GM18909 (cell line): ENCODE results near the gene PRM1.
A peak's percentile ranks its signal among the peaks of the same experiment; 100 is the strongest.

ENCODE experiments used
- ATAC-seq: cut with Tn5 transposase; IDR thresholded peaks from one replicate; pipeline ENCODE4 v1.9.1; 2021; ENCODE audit warnings: mild to moderate bottlenecking; ENCODE audit not compliant: unreplicated experiment, poor library complexity

PRM1 gene

DNA sequence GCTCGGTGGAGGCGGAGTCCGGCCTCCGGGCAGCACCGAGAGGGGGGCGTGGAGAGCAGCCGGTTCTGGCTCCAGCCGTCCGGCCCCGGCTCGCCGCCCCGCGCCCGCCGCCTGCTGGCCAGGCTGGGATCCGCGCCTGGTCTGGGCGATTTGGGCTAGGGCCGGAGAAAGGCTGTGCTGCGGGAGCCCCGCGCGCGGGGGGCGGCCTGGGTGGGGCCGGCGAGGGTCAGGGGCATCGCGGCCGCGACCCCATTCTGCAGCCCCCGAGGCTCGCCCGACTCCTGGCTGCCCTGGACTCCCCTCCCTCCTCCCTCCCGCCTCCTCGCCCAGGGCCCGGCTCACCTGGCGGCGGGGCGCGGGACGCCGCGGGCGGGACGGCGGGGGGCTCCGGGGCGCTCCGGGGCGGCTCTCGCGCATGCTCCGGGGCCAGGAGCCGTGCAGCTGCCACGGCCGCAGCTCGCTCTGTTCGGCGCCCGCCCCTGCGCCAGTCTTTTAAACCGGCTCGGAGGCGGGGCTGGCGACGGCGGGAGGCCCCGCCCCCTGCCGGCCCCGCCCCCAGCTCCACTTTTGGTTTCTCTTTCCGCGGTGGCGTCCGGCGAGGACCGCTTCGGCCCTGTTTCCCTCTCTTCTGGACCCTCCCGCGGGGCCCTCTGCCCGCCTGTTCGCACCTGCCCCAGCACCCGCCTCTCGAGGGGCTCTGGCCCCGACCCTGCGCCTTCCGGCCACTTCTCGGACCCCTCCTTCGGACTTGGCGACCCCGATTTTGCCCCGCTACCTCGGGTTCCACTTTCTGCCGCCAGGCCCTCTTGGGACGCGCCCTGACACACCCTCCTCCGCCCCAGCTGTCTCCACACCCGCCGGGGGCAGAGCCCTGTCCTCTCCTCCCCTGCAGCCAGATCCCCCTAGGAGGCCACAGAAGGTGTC is 25.1 kb downstream of the PRM1 start, which contains the start of gene SOCS1:
Gene SOCS1, minus strand, starts transcription at position 468 of the 924 bp plus-strand sequence. CDS start 726 bp downstream, outside the sequence.
- ATAC-seq = peak; percentile 61

DNA sequence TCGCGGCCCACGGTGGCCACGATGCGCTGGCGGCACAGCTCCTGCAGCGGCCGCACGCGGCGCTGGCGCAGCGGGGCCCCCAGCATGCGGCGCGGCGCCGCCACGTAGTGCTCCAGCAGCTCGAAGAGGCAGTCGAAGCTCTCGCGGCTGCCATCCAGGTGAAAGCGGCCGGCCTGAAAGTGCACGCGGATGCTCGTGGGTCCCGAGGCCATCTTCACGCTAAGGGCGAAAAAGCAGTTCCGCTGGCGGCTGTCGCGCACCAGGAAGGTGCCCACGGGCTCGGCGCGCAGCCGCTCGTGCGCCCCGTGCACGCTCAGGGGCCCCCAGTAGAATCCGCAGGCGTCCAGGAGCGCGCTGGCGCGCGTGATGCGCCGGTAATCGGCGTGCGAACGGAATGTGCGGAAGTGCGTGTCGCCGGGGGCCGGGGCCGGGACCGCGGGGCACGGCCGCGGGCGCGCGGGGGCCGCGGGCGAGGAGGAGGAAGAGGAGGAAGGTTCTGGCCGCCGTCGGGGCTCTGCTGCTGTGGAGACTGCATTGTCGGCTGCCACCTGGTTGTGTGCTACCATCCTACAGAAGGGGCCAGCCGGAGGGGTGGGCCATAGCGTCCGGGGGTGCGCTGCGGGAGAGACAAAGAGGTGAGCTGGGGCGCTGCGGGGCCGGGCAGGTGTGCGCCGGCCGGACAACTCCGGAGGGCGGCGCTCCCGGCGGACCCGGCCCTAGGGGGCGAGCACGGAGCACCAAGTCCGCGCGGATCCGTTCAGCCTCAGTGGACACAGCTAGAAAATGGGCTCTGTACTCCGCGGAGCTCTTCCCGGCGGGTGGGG is 26.0 kb downstream of the PRM1 start:
- ATAC-seq = no peak

DNA sequence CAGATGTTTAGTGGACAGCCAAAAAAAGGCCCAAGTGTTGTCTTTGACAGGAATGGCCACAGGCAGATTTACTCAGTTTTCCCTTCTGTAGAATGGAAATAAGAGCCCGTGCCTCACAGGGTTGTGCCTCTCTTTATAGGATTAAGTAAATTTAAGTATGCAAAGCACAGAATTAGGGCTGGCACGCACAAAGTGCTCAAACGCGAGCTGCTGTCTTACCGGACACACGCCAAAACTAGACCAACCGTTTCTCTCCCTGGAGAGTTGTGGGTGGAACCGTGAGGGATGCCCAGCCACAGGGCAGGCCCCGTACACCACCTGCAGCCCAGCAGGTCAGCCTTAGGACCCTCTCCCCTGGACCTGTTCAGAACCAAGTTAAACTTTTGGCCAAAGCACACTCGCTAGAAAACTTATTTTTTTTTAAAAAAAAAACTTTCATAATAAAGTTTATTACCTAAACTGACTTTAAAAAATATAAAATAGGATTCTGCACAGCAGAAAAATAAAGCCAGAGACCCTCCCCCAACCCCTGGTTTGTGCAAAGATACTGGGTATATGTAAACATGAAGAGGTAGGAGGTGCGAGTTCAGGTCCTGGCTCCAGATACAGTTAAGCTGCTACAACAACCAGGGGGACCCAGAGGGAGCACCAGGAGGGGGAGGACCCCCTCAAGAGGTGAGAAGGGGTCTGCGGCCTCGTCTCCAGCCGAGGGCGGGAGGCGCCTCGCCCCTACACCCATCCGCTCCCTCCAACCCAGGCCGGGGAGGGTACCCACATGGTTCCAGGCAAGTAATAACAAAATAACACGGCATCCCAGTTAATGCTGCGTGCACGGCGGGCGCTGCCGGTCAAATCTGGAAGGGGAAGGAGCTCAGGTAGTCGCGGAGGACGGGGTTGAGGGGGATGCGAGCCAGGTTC is 26.9 kb downstream of the PRM1 start:
- ATAC-seq = no peak

DNA sequence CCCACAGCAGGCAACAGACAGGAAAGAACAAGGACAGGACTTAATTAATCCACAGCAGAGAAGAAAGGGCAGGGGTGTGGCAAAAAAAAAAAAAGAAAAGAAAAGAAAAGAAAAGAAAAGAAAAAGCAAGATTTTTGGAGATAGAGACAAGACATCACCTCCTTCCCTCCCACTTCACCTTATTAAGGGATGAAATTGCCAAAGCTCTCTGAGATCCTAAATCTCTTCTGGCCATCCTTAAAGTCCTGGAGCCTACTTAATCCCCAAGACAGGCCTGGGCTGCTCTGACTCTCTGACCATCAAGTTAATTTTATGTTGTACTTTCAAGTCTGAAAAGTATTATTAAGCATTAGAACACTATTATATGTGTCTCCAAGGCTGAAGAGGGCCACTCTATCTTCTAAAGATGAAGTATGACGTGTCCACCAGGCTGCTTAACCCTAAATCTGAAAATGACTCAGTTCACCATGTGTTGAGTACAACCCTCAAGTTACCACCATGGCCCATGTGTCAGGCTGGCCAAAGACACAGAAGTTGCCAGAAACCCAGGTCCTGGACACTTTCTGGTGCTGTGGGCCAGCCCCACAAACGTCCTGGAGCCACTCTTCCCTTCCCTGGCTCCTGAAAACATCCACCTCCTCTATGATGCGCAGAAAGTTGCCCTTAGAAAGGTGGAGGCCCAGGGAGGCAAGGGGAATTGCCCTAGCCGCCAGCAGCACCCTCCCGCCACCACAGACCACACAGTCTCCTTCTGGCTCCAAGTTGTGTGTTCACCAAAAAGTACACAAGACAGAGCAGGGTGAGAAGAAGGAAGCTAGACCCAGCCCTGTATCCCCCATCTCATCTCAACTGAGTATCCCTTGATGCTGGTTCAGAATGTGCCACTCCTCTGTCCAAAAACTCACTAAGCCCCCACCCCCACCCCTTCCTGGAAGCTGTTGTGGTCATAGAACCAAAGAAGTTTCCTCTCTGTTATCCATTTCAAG is 27.8 kb downstream of the PRM1 start:
- no peak for ATAC-seq

DNA sequence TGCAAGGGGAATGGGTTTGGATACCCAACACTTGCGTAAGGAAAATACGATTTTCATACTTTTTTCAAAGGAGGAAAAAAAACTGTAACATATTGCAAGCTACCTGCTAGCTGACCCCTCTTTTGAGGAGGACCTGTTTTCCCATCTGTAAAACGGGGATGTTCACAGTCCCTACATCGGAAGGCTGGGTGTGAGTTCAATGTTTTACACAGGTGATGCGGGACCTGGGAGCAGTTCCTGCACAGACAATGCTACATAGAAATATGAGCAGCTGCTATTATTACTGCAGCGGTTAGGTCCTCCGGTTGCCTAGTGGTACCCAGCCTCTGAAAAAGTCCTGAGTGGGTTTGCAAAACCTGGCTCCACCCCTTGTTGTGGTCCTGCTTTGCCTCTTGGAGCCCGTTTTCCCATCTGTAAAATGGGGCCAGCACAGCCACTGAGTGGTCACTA is 28.6 kb downstream of the PRM1 start:
- ATAC-seq = no peak

DNA sequence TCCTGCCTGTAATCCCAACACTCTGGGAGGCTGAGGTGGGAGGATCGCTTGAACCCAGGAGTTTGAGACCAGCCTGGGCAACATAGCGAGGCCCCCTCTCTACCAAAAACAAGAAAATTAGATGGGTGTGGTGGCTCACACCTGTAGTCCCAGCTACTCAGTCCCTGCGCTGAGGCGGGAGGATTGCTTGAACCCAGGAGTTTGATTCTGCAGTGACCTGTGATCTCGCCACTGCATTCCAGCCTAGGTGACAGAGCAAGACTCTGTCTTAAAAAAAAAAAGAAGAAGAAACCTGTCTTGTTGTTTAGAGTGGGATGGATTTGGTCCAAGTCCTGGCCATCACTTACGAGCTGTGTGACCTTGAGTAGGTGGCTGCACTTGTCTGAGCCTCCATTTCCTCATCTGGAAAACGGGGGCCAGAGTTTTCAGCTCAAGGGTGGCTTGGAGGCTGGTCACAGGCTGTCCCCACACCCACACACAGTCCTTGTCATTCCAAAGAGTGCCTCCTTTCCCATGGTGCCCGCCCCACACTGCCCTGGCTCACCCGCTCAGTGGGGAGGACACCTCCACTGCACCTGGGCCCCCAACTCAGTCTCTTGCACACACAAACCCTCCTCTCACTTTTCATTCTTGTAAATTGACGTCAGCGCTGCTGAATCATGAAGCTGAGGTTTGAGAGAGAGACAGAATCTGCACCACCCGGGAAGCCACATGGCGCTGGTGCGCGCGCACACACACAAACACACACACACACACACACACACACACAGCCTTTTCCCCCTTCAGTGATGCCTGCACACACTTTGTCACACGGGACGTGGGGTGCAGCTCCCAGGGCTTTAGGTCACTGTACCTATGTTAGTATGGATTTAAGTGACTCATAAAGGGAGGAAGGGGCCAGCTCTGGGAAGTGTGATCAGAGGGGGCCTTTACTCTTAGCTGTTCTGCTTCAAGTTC is 29.3 kb downstream of the PRM1 start:
- no peak for ATAC-seq

DNA sequence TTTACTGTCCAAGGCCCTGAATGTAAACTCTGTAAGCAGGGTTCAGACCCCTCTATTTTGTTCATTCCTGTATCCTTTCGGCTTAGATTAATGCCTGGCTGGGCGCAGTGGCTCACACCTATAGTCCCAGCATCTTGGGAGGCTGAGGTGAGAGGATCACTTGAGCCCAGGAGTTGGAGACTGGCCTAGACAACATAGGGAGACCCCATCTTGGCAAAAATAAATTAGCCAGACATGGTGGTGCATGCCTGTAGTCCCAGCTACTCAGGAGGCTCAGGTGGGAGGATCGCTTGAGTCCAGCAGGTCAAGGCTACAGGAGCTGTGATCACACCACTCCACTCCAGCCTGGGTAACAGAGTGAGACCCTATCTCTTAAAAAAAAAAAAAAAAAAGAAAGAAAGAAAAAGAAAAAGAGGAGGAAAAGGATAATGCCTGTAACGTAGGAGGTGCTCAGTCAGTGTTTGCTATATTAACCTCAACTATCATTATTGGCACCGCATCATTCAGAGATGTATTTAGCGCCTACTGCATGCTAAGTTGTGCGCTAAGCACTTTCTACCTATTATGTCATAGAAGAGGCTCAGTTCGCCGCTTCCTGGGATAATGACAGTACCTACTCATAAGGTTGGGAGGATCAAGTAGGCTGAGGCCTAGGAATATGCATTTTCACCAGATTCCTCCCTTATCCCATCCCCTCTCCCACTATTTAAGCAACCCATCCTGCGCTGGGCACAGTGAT is 30.2 kb downstream of the PRM1 start:
- ATAC-seq = no peak

DNA sequence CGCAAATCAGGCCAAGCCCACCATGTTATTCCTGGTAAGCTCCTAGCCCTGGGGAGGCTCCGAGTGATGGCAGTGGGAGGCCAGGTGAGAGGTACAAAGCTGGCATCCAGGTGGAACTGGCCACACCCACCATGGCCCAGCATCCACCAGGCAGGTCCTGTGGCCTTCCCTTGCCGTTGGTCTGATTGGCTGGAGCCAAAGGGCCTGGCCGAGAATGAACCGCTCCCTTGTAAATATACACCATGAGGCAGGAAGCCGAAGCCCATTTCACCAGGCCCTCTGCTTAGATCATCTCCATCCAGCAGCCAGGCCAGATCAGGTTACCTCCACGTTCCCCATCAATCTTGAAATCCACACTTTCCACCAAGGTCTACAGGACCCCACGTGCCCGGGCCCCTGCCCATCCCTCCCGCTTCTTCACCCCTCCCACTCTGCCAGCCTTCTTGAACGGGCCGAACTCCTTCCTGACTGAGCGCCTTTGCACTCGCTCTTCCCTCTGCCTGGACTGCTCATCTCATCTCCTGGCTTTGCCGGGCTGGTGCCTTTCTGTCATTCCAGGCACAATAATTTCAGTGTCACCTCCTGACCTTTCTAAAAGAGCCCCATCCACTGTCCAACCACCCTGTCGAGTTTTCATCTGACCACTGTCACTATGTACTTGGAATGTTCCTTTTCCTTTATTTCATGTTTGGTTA is 30.9 kb downstream of the PRM1 start:
- ATAC-seq = no peak

DNA sequence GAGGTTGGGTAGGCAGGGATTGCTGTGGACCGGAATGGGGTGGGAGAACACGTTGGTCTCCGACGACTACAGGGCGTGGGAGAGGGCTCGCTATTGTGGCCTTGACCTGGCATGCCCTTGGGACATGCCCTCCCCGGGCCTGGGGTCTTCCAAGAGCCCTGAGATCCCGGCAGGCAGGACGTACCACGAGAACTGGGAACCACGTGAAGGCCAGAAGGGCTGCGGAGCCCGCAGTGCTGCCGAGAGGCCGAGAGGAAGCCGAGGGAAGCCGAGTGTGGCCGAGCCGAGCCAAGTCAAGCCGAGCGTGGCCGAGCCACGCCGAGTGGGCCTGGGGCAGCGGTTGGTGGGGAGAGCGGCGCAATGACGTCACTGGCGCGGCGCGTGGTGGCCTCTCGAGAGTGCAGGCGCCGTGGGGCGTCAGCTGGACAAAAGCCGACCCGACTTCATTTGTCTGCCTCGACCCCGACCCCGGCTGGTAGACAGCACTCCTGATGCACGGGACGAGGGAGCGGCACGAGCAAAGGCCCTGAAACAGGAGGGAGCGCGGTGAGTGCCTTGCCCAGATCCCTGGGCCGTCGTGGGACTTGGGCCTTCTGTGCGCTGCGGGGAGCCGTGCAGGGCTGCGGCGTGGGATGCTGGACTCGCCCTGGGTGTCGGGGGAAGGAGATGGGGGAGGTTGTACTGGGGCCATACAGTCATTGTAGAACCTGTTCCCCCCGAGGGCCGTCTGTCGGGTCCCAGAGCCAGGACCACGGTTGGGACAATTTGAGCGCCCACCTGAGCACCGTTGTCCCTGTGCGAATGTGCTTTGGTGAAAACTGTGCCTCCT is 31.7 kb downstream of the PRM1 start:
- ATAC-seq = no peak

DNA sequence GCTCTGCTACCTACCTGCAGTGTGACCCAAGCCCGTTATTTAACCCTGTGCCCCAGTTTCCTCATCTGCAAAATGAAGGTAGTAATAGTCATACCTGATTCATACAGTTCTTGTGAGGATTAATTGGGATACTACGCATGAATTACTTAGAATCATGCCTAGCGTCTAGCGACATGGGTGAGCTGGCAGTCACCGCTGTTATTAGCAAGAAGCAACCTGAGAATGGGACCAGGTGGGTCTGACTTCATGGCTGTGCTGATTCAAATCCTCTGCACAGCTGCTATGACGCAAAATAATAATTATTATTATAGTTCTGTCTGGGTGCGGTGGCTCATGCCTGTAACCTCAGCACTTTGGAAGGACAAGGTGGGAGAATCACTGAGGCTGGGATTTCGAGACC is 33.0 kb downstream of the PRM1 start:
- ATAC-seq = no peak

DNA sequence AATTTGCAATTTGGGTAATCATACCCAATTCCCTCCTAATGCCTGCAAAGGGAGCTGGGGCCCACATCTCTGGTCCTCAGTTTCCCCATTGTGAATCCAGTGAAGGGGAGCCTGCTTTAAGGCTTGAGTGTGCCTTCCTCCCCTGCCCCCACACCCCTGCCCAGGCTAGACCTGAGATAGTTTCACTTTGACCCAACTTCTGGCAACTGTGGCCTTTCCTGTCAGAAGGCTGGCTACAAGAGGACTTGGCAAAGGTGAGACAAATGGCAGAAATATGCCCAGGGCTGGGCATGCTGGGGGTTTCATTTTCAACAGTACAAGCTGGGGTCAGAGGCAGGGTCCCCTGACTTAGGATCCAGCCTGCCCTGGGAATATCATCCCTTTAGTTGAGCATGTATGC is 35.1 kb downstream of the PRM1 start:
- ATAC-seq = no peak

DNA sequence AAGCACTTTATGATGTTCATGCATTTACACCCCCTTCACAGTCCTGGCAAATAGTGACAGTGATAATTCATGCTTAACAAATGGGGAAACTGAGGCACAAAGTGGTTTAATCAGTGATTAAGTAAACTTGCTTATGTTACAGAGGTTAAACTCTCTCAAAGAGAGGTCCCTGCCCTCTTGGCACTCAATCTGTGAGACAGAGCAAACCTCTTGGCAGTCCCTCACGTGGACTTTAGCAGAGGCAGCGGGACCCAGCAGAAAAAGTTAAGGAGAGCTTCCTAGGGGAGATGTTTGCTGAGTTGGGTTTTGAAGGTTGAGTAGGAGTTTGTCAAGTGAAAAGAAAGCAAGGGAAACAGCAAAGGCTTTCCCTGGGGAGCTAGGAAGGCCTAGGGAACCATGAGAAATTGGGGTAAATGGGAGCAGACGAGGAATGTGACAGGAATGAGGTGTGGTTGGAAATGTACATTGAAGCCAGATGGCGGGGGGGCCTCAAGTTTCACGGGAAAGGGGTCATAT is 35.9 kb downstream of the PRM1 start:
- no peak for ATAC-seq

DNA sequence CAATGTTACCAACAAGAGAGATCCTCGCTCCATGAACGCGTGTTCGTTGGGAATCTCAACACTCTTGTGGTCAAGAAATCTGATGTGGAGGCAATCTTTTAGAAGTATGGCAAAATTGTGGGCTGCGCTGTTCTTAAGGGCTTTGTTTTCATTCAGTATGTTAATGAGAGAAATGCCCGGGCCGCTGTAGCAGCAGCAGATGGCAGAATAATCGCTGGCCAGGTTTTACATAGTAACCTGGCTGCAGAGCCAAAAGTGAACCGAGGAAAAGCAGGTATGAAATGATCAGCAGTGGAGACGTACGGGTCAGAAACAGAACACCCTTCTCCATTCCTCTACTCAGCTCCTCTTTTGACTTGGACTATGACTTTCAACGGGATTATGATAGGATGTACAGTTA is 38.5 kb downstream of the PRM1 start:
- no peak for ATAC-seq

DNA sequence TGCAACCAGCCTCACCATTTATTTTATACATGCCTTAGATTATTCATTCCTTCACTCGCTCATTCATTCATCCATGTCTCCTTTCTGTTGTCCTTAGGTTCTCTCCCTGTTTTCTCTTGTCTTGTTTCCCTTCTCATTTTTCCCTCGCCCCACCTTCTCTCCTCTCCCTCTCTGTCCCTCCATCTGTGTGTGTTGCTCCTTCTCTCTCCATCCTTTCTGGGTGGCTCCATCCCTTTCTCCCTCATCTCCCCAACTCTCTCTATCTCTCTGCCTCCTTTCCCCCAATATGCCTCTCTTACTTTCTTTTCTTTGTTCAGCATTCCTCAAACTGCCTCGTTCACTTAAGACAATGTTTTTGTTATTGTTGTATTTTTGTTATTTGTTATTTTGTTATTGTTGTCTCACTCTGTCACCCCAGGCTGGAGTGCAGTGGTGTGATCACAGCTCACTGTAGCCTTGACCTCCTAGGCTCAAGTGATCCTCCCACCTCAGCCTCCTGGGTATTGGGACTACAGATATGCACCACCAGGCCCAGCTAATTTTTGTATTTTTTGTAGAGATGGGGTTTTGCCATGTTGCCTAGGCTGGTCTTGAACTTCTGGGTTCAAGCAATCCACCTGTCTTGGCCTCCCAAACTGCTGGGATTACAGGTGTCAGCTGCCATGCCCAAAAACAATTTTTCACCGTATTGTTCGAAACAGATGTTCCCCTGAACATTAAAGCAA is 39.5 kb downstream of the PRM1 start:
- no peak for ATAC-seq
